ENCODE data around the gene OR10H2.
"Not testable (repeated sequence)": the region's sequence is repeated elsewhere in the genome, so short reads cannot be mapped to it uniquely, and the experiment has no call there.

Gene OR10H2

DNA sequence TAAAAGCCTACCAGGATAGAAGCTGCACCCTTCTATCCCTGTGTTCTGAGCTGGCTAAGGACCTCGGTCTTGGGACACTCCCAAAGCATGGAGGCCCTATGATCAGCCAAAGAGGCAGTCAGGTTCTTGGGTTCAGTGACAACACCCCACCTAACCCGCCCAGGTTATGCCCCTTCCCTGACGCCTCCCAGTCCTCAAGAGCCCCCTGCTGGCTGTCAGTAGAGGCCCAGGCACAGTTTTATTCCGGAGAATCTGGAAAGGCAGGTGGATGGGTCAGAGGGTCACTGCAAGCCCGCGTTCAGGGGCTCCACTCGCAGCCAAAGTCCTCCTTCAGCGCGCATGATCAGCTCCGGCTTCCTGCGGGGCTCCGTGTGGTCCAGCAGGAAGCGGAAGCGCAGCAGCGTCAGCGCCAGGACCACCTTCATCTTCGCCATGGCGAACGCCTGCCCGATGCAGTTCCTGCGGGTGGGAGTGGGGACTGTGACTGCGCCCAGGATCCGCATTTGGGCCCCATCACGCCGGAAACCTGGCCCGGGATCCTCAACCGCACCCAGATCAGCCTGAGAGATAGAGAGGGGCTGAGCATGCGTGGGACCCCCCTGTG lies 32.2 kb downstream of the OR10H2 start:
- DNase-seq (ENCODE audit: low spot score) = no peak
- no peak overlapping the region for H3K4me3 ChIP-seq
- TF ChIP-seq, protein P1, sequence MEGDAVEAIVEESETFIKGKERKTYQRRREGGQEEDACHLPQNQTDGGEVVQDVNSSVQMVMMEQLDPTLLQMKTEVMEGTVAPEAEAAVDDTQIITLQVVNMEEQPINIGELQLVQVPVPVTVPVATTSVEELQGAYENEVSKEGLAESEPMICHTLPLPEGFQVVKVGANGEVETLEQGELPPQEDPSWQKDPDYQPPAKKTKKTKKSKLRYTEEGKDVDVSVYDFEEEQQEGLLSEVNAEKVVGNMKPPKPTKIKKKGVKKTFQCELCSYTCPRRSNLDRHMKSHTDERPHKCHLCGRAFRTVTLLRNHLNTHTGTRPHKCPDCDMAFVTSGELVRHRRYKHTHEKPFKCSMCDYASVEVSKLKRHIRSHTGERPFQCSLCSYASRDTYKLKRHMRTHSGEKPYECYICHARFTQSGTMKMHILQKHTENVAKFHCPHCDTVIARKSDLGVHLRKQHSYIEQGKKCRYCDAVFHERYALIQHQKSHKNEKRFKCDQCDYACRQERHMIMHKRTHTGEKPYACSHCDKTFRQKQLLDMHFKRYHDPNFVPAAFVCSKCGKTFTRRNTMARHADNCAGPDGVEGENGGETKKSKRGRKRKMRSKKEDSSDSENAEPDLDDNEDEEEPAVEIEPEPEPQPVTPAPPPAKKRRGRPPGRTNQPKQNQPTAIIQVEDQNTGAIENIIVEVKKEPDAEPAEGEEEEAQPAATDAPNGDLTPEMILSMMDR (IDR thresholded peaks at IDR 0.05) = no peak
- no peak overlapping the region for H3K27ac ChIP-seq

DNA sequence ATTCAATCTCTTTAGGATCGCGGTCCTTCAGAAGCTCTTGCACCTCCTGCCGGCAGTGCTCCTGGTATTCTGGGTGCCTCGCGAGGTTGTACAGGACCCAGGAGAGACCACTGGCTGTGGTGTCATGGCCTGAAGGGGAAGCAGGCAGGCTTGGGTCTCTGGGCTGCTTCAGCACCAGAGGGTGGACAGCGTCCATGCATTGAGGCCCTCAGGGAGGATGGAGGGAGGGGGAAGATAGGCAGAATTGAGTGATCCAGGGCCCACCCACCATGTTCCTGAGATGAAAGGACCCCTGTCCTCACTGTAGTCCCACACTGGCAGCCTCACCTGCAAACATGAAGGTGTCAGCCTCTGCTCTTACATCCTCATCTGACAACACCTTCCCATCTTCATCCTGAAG lies 41.8 kb downstream of the OR10H2 start:
- no peak overlapping the region for H3K4me3 ChIP-seq
- no peak overlapping the region for H3K27ac ChIP-seq
- DNase-seq (ENCODE audit: low spot score) = no peak
- TF ChIP-seq, protein P1 (IDR thresholded peaks at IDR 0.05) = no peak

DNA sequence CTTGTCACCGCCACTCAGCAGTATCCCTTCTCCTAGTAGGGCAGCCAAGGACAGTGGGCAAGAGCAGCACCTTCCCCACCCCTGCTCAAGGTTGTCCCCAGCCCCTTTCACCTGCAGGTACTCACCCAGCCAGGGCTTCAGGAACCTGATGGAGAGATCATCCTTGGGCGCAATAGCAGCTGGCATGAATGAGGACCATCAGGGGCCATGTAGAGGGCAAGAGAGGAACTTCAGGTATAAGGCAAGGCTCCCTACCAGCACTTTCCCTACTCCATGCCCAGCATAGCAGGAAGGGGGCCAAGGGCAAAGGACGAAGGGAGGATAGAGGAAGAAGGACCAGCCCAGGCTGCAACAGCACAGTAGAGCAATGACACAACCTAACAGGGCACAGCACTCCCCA lies 46.3 kb downstream of the OR10H2 start:
- H3K27ac ChIP-seq; DNase-seq (ENCODE audit: low spot score); H3K4me3 ChIP-seq: not testable (repeated sequence)

DNA sequence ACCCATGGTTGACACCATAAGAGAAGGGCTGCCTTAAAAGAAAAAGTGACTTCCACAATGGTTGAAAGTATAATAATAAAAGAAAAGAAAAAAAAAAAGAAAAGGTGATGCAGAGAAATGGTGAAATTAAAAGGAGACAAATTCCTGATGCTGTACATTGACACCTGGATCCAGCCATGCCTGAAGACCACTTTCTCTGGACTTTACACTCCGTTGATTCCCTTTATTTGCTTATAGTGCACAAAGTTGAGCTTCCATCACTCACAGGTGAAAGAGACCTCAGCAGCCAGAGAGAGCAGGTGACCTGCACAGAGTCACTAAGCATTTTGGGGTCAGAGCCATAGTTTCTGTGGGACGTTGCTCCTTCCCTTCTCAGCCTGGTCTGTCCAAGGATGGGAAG lies 47.4 kb downstream of the OR10H2 start:
- H3K4me3 ChIP-seq = no peak overlapping the region
- TF ChIP-seq, protein P1 (IDR thresholded peaks at IDR 0.05) = no peak

DNA sequence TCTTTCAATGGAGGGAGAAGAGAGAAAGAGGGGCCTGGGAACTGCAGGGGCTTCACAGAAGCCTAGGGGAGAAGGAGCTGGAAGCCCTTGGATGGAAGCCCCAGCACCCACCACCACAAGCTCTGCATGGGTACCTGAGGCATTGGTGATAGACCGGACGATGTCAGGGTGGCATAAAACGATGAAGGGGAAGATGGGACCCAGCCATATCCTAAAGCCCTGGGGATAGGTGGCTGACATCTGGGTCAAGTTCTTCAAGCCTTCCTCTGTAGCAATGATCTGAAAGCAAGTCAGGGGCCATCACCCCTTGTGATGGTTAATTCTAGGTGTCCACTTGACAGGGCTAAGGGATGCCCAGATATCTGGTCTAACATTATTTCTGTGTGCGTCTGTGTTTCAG lies 48.4 kb downstream of the OR10H2 start:
- H3K4me3 ChIP-seq = no peak overlapping the region
- H3K27ac ChIP-seq = no peak overlapping the region
- TF ChIP-seq, protein P1 (IDR thresholded peaks at IDR 0.05) = no peak
- DNase-seq (ENCODE audit: low spot score) = no peak

More for the DNA sequence above, 47.4 kb downstream of the OR10H2 start:
- DNase-seq (ENCODE audit: low spot score) = no peak
- no peak overlapping the region for H3K27ac ChIP-seq

DNA sequence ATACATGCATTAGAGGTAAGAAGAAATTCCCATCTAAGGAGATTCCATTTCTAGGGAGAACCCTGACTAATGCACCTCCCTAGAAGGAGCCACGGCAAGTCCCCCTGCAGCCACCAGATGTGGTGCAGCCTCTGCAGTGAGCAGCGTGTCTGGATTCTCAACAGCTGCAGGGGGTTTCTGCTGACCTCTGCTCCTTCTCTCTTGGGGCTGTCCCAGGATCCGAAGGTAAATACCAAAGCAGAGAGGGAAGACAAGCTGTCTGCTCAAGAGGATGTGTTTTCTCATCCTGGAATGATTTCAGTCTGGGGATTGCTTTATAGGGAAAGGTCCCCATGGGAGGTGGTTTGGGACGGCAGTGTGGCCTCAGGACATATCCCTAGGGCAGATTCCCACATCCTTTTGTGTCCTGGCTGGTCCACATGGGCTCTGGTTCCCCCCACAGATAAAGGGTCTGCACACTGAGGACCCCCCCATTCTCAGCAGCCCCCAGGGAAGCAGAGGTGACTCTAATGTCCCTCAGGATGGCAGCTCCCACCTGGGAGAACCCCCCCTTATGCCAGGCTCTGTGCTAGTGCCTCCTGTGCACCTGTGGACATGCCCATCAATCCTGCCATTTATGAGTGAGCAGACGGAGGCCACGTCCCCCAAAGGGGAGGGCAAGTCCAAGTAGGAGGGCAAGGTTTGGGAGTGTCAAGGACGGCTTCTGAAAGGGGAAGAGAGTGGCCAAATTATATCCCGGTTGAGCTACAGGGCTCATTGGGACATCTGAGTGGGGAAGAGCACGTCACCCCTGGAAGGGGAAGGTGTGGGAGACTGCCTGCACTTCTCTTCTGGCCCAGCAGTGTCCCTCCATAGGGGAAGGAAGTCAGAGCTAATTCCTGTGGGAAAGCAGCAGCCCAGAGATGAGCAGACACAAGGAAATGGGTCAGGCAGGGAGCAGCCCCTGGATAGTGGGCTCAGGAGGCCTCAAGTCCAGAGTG lies 49.5 kb downstream of the OR10H2 start:
- no peak overlapping the region for H3K27ac ChIP-seq
- no peak overlapping the region for H3K4me3 ChIP-seq
- DNase-seq (ENCODE audit: low spot score) = no peak
- TF ChIP-seq, protein P1 (IDR thresholded peaks at IDR 0.05) = no peak
